H1 (cell line): ENCODE data around the gene CASTOR1. TPM values are rescaled to one million over a fixed set of nuclear protein-coding genes. Genes with fewer than 3 reads are reported as not detected.

Source experiments
- CTCF ChIA-PET: fragments of 300-600 bp; sonication (Branson Sonifier 250); formaldehyde crosslinking; loops from one replicate; lab custom pipeline; 2021; ENCODE audit not compliant: partially characterized antibody; lab: Charles Lee
- POLR2A ChIA-PET: fragments of 300-600 bp; sonication (Branson Sonifier 250); formaldehyde crosslinking; loops from one replicate; lab custom pipeline; 2021; ENCODE audit warnings: inconsistent platforms; ENCODE audit not compliant: partially characterized antibody; lab: Charles Lee
- DNase-seq, 2 experiments: peaks; one replicate each; pipeline versions ENCODE4 v3.0.0 to v3.0.0-alpha.2; 2010 to 2022; ENCODE audit warnings: low spot score in 2 of 2, low read depth in 1 of 2, mixed read lengths in 1 of 2
- FAIRE-seq: peaks from 2 replicates; lab custom pipeline; 2011; peaks lifted over from hg19 to GRCh38; lab: Jason Lieb, UNC
- H2AFZ ChIP-seq: 2 replicates; pipeline ENCODE4 v1.8.1; 2012; ENCODE audit warnings: low read length, inconsistent platforms
- H2AK5ac ChIP-seq: 2 replicates; pipeline ENCODE4 v1.6.1; 2013; ENCODE audit warnings: low read depth, low read length
- H2BK120ac ChIP-seq: replicated peaks from 2 replicates; pipeline ENCODE3; 2013; ENCODE audit warnings: low read depth, low read length, inconsistent platforms
- H2BK12ac ChIP-seq: 2 replicates; pipeline ENCODE4 v1.6.1; 2013; ENCODE audit warnings: low read depth, low read length
- H2BK15ac ChIP-seq: 2 replicates; pipeline ENCODE4 v1.6.1; 2013; ENCODE audit warnings: low read length
- H2BK20ac ChIP-seq: 2 replicates; pipeline ENCODE4 v1.6.1; 2013; ENCODE audit warnings: low read length
- H2BK5ac ChIP-seq: 2 replicates; pipeline ENCODE4 v1.6.1; 2013; ENCODE audit warnings: low read depth, low read length
- H3K14ac ChIP-seq: 2 replicates; pipeline ENCODE4 v1.6.1; 2013; ENCODE audit warnings: inconsistent platforms; ENCODE audit not compliant: insufficient read length
- H3K18ac ChIP-seq: 2 replicates; pipeline ENCODE4 v1.6.1; 2013; ENCODE audit warnings: low read length; ENCODE audit errors: extremely low read depth
- H3K23ac ChIP-seq: 2 replicates; pipeline ENCODE4 v1.6.1; 2013; ENCODE audit warnings: inconsistent platforms; ENCODE audit not compliant: insufficient read length
- H3K23me2 ChIP-seq: 2 replicates; pipeline ENCODE4 v1.6.1; 2013; ENCODE audit warnings: low read depth, low read length
- H3K27ac ChIP-seq: 2 replicates; pipeline ENCODE4 v1.6.1; 2011; ENCODE audit warnings: low read depth, low read length, inconsistent platforms
- H3K27me3 ChIP-seq, 4 experiments: replicated peaks in 1 of 4; 1 replicate in 1 of 4; 2 replicates in 3 of 4; pipeline versions ENCODE4 v1.6.1 to v1.8.1; 2011 to 2013; ENCODE audit warnings: low read length in 3 of 4, mild to moderate bottlenecking in 3 of 4, inconsistent platforms in 2 of 4, mixed read lengths in 2 of 4, moderate library complexity in 1 of 4; ENCODE audit not compliant: control insufficient read depth in 3 of 4, insufficient read depth in 3 of 4; ENCODE audit errors: extremely low read depth in 1 of 4
- H3K36me3 ChIP-seq, 4 experiments: 2 replicates each; pipeline versions ENCODE4 v1.6.1 to v1.8.1; 2011 to 2013; ENCODE audit warnings: mild to moderate bottlenecking in 4 of 4, low read length in 3 of 4, moderate library complexity in 2 of 4, control low read depth in 1 of 4, inconsistent platforms in 1 of 4; ENCODE audit not compliant: insufficient read depth in 4 of 4, control insufficient read depth in 2 of 4
- H3K4ac ChIP-seq: replicated peaks from 2 replicates; pipeline ENCODE3; 2013; ENCODE audit warnings: low read length, low read depth, mixed read lengths, inconsistent platforms; ENCODE audit not compliant: insufficient read length
- H3K4me1 ChIP-seq, 4 experiments: replicated peaks in 1 of 4; 1 replicate in 1 of 4; 2 replicates in 3 of 4; pipeline versions ENCODE4 v1.6.1 to v1.8.1; 2011 to 2013; ENCODE audit warnings: low read length in 3 of 4, inconsistent platforms in 2 of 4, mixed read lengths in 1 of 4; ENCODE audit not compliant: insufficient read depth in 4 of 4, control insufficient read depth in 3 of 4
- H3K4me2 ChIP-seq, 2 experiments: 2 replicates each; pipeline versions ENCODE4 v1.6.1 to v1.8.1; 2011 to 2013; ENCODE audit warnings: low read depth in 2 of 2, low read length in 2 of 2, control low read depth in 1 of 2, inconsistent platforms in 1 of 2, mild to moderate bottlenecking in 1 of 2; ENCODE audit not compliant: insufficient read depth in 1 of 2
- H3K4me3 ChIP-seq, 4 experiments: fragments of 200-600, 300-600 bp in 1 of 4; sonication (generic), shearing (Covaris generic), sonication (Bioruptor Twin) in 1 of 4; 2 replicates each; pipeline versions ENCODE4 v1.5.1 to v1.8.1; 2011 to 2016; ENCODE audit warnings: low read length in 4 of 4, low read depth in 3 of 4, control low read depth in 2 of 4, inconsistent platforms in 2 of 4, mild to moderate bottlenecking in 2 of 4, mixed read lengths in 1 of 4, moderate library complexity in 1 of 4; ENCODE audit not compliant: insufficient read depth in 2 of 4; ENCODE audit errors: extremely low read depth in 1 of 4
- H3K56ac ChIP-seq: replicated peaks from 2 replicates; pipeline ENCODE3; 2013; ENCODE audit warnings: low read depth, mild to moderate bottlenecking, mixed read lengths, low read length, inconsistent platforms; ENCODE audit not compliant: insufficient read length
- H3K79me1 ChIP-seq: 2 replicates; pipeline ENCODE4 v1.6.1; 2013; ENCODE audit warnings: low read depth, low read length, control low read depth
- H3K79me2 ChIP-seq, 2 experiments: 2 replicates each; pipeline versions ENCODE4 v1.6.1 to v1.8.1; 2012 to 2013; ENCODE audit warnings: low read length in 2 of 2, mild to moderate bottlenecking in 2 of 2, inconsistent platforms in 1 of 2; ENCODE audit not compliant: insufficient read depth in 2 of 2, control insufficient read depth in 1 of 2
- H3K9ac ChIP-seq, 4 experiments: replicated peaks in 1 of 4; 1 replicate in 1 of 4; 2 replicates in 3 of 4; pipeline versions ENCODE4 v1.6.1 to v1.8.1; 2011 to 2013; ENCODE audit warnings: low read depth in 3 of 4, low read length in 3 of 4, control low read depth in 2 of 4, mild to moderate bottlenecking in 2 of 4, moderate library complexity in 2 of 4, inconsistent platforms in 1 of 4; ENCODE audit errors: extremely low read depth in 1 of 4
- H3K9me3 ChIP-seq, 2 experiments: 2 replicates each; pipeline versions ENCODE4 v1.6.1 to v1.8.1; 2012 to 2013; ENCODE audit warnings: mild to moderate bottlenecking in 2 of 2, moderate library complexity in 2 of 2, control low read depth in 1 of 2, inconsistent platforms in 1 of 2, low read depth in 1 of 2, low read length in 1 of 2, mixed read lengths in 1 of 2; ENCODE audit not compliant: insufficient read depth in 2 of 2
- H4K20me1 ChIP-seq, 2 experiments: replicated peaks in 1 of 2; 2 replicates each; pipeline versions ENCODE3 to v1.8.1; 2011 to 2013; ENCODE audit warnings: inconsistent platforms in 2 of 2, low read length in 2 of 2, mild to moderate bottlenecking in 1 of 2; ENCODE audit not compliant: insufficient read depth in 2 of 2, control insufficient read depth in 1 of 2
- H4K5ac ChIP-seq: 2 replicates; pipeline ENCODE4 v1.6.1; 2013; ENCODE audit warnings: low read length, low read depth, mixed read lengths, inconsistent platforms; ENCODE audit not compliant: insufficient read length
- H4K8ac ChIP-seq: 2 replicates; pipeline ENCODE4 v1.8.0; 2013; ENCODE audit warnings: mild to moderate bottlenecking, moderate library complexity, low read length, inconsistent platforms; ENCODE audit not compliant: insufficient read depth; ENCODE audit errors: extremely low read depth
- H4K91ac ChIP-seq: replicated peaks from 2 replicates; pipeline ENCODE3; 2013; ENCODE audit warnings: low read length, mixed read lengths, inconsistent platforms; ENCODE audit not compliant: insufficient read length
- ATF3 ChIP-seq: IDR thresholded peaks from 2 replicates; pipeline ENCODE4 v1.6.1; 2011; ENCODE audit warnings: low read depth, mild to moderate bottlenecking, low read length; ENCODE audit not compliant: insufficient read depth
- RFX5 ChIP-seq: IDR thresholded peaks from 2 replicates; pipeline ENCODE4 v1.6.1; 2011; ENCODE audit warnings: low read depth, low read length, improper control_type of control experiment, borderline replicate concordance
- SP2 ChIP-seq: IDR thresholded peaks from 2 replicates; pipeline ENCODE4 v1.6.1; 2012; ENCODE audit warnings: mild to moderate bottlenecking, low read length, inconsistent platforms
- SP4 ChIP-seq: IDR thresholded peaks from 2 replicates; pipeline ENCODE4 v1.6.1; 2012; ENCODE audit warnings: low read length, inconsistent platforms
- WGBS, 2 experiments: shearing (Covaris generic) in 1 of 2; methylation state at CpG; one replicate each; pipeline versions ENCODE4 v1.1.6 to v1.1.7; 2013 to 2015; ENCODE audit warnings: low lambda C conversion rate in 2 of 2, mixed read lengths in 2 of 2, inconsistent platforms in 1 of 2, low coverage in 1 of 2, missing lambda C conversion rate in 1 of 2; ENCODE audit not compliant: insufficient replicate concordance in 2 of 2, insufficient coverage in 1 of 2, insufficient read length in 1 of 2; ENCODE audit errors: extremely low coverage in 1 of 2, missing lambda C conversion rate in 1 of 2; 5-methylcytosine and 5-hydroxymethylcytosine counted together
- polyA plus RNA-seq, 7 experiments: library from polyadenylated mRNA; depleted of rRNA in 3 of 7; stranded (reverse) in 5 of 7; unstranded in 2 of 7; fragments of >200 nt in 5 of 7; fragments of 200-250 nt in 2 of 7; gene quantifications; 1 replicate in 5 of 7; 2 replicates in 1 of 7; 4 replicates in 1 of 7; pipeline versions ENCODE4 v1.2.1 to v1.2.3, GENCODE V29; 2011 to 2013; ENCODE audit warnings: missing spikeins in 2 of 7, mixed read lengths in 2 of 7
- total RNA-seq: library from RNA; stranded (reverse); fragmentation: NEBNext Ultra II Directional; extraction: Animal tissue kit (Norgen Biotek cat#: 25700); gene quantifications from 2 replicates; pipeline ENCODE4 v1.2.1, GENCODE V29; 2021

Gene CASTOR1
- total and polyA plus RNA-seq, 2 of the 8 experiments (the other 6 are each of a cell fraction or from before 2014, with no cell fraction given): 10.3 to 36.0 TPM

- Histone ChIP-seq H2BK12ac (no peak overlapping the region), H3K36me3 (no peaks in the 10 kb centered on the region), H2BK20ac (no peak overlapping the region), H3K14ac (no peak overlapping the region), H2AK5ac (no peak overlapping the region), H3K56ac (no peak overlapping the region), H3K18ac (no peak overlapping the region), H3K4me3 (no peak overlapping the region), H3K4ac (no peak overlapping the region), H3K27ac (no peak overlapping the region), H3K9me3 (no peaks in the 10 kb centered on the region), H3K23ac (no peak overlapping the region), H2AFZ (no peak overlapping the region), H3K23me2 (no peaks in the 10 kb centered on the region), H2BK5ac (no peak overlapping the region; the same call in 1 of the 2 replicates), H3K9ac (no peak overlapping the region), H2BK120ac (no peak overlapping the region), H4K91ac (no peak overlapping the region), H3K4me1 (no peaks in the 10 kb centered on the region), H4K20me1 (no peaks in the 10 kb centered on the region), H3K79me2 (no peaks in the 10 kb centered on the region), H3K4me2 (no peak overlapping the region), H3K79me1 (no peaks in the 10 kb centered on the region), H3K27me3 (no peaks in the 10 kb centered on the region), H2BK15ac (no peak overlapping the region), H4K8ac (no peak overlapping the region), H4K5ac (no peak overlapping the region)
- 87 to 100% methylated on average over 1 to 7 of the region's 7 CpGs for WGBS, 2 experiments
- ChIA-PET POLR2A (interaction anchor here (0.8 kb wide), 1 partner anchor 17 kb away, joined by 3 read pairs; no protein-coding TSS in a partner anchor), CTCF (interaction anchor here (2.1 to 4.9 kb wide), 3 partner anchors 15 to 24 kb away, joined by 5 to 48 read pairs (median 5); partner anchors contain the start of gene CASTOR1)
- no peak for FAIRE-seq
- no peak for DNase-seq
- TF ChIP-seq SP4 (no peak), RFX5 (no peak), ATF3 (no peak), SP2 (no peak)
Measured at GRCh38 chr22:30304495-30305244, 15.4 kb upstream of the CASTOR1 start.
